Lower leg skin (tissue), 4 donors: ENCODE results near the gene CASP1. TPM values are rescaled to one million over a fixed set of nuclear protein-coding genes. Genes with fewer than 3 reads are reported as not detected.

ENCODE experiments used
- DNase-seq, 2 donors: peaks; one replicate each; pipeline ENCODE4 v3.0.0-alpha.2; 2019; ENCODE audit warnings: low spot score in 2 of 2
- H3K4me3 ChIP-seq: fragments of 200-600 bp; sonication (generic); 2 replicates; pipeline ENCODE4 v1.5.1; 2017; ENCODE audit warnings: mild to moderate bottlenecking, low read depth; ENCODE audit not compliant: poor library complexity, severe bottlenecking
- CTCF ChIP-seq, 3 donors: fragments of 450-650 bp; IDR thresholded peaks; one replicate each; pipeline ENCODE4 v1.5.1; 2016; ENCODE audit warnings: antibody characterized with exemption in 3 of 3, mild to moderate bottlenecking in 3 of 3, moderate library complexity in 2 of 3
- POLR2A ChIP-seq, 2 donors: fragments of 450-650 bp; IDR thresholded peaks; one replicate each; pipeline ENCODE4 v1.6.1; 2016 to 2017; ENCODE audit warnings: antibody characterized with exemption in 2 of 2, mild to moderate bottlenecking in 1 of 2, moderate library complexity in 1 of 2
- WGBS, 2 donors: methylation state at CpG; one replicate each; pipeline ENCODE4 v1.1.5; 2018; 5-methylcytosine and 5-hydroxymethylcytosine counted together
- intact Hi-C: fragments of 100-400 bp; cut with DNase I; formaldehyde crosslinking; loops from one replicate; pipeline ENCODE4 v1.15.0; 2023; ENCODE audit warnings: low total_unique reads
- total RNA-seq, 4 donors: library from RNA; depleted of rRNA; stranded (reverse); fragments of >200 nt; gene quantifications; one replicate each; pipeline ENCODE4 v1.1.0, GENCODE V29; 2016

CASP1 gene
- total RNA-seq, 4 donors from 2014 or later, result 17.8 to 31.6 (median 22.5) TPM

GRCh38 chr11:105056446-105056845, 21.5 kb upstream of the CASP1 start:
- no peak overlapping the region for H3K4me3 ChIP-seq
- intact Hi-C loops, result no loop called here
- 89 to 96% methylated on average over 1 of the region's 1 CpG for WGBS, 2 donors
- TF ChIP-seq POLR2A (IDR thresholded peaks at IDR 0.05) (no peak), CTCF (IDR thresholded peaks at IDR 0.05) (no peak)
- no peak for DNase-seq

- no peak overlapping the region for H3K4me3 ChIP-seq
- DNase-seq, result no peak
- no peak for TF ChIP-seq CTCF (IDR thresholded peaks at IDR 0.05)
- no peak for TF ChIP-seq POLR2A (IDR thresholded peaks at IDR 0.05)
- intact Hi-C loops, result no loop called here
- 71 to 81% methylated on average over 2 of the region's 2 CpGs for WGBS, 2 donors
These were observed 20.0 kb upstream of the CASP1 start for GRCh38 chr11:105054723-105055493.

- WGBS, 2 donors, result 71 to 74% methylated on average over 3 of the region's 3 CpGs
- no peak overlapping the region for H3K4me3 ChIP-seq
- TF ChIP-seq CTCF (IDR thresholded peaks at IDR 0.05) (no peak), POLR2A (IDR thresholded peaks at IDR 0.05) (no peak)
- no peak for DNase-seq
- intact Hi-C loops, result no loop called here
These were observed 17.5 kb upstream of the CASP1 start for GRCh38 chr11:105052487-105052886.

GRCh38 chr11:105051559-105051958, 16.6 kb upstream of the CASP1 start:
- no peak for DNase-seq
- no peak overlapping the region for H3K4me3 ChIP-seq
- 90 to 94% methylated on average over 2 of the region's 2 CpGs for WGBS, 2 donors
- TF ChIP-seq CTCF (IDR thresholded peaks at IDR 0.05) (no peak), POLR2A (IDR thresholded peaks at IDR 0.05) (no peak)
- intact Hi-C loops, result no loop called here

GRCh38 chr11:105049481-105049880, 14.5 kb upstream of the CASP1 start:
- no peak for DNase-seq
- intact Hi-C loops, result no loop called here
- TF ChIP-seq CTCF (IDR thresholded peaks at IDR 0.05) (no peak), POLR2A (IDR thresholded peaks at IDR 0.05) (no peak)
- 76 to 90% methylated on average over 1 of the region's 1 CpG for WGBS, 2 donors
- H3K4me3 ChIP-seq, result no peak overlapping the region
